ENCODE results near the gene NMBR. TPM values are rescaled to one million over a fixed set of nuclear protein-coding genes. Genes with fewer than 3 reads are reported as not detected.

NMBR gene
- total and polyA plus RNA-seq, 2 of the 8 experiments (the other 6 are each of a cell fraction or from before 2014, with no cell fraction given): 0.08 TPM; not detected in 1

GRCh38 chr6:142112451-142113061 lies 34.4 kb downstream of the NMBR start:
- Histone ChIP-seq H3K27ac (ENCODE audit: low read depth, low read length) (no peak overlapping the region), H3K23me2 (ENCODE audit: low read depth, low read length) (no peaks in the 10 kb centered on the region), H3K27me3 (replicated peaks in 1 of 4; ENCODE audit: control insufficient read depth in 3 of 4, extremely low read depth in 1 of 4, insufficient read depth in 3 of 4, low read length in 3 of 4) (no peaks in the 10 kb centered on the region), H3K4me3 (ENCODE audit: extremely low read depth in 1 of 4, insufficient read depth in 2 of 4, low read depth in 3 of 4, low read length in 4 of 4) (no peak overlapping the region), H3K18ac (ENCODE audit: extremely low read depth, low read length) (no peak overlapping the region), H3K9me3 (ENCODE audit: insufficient read depth in 2 of 2, low read depth in 1 of 2, low read length in 1 of 2) (no peaks in the 10 kb centered on the region), H2BK12ac (ENCODE audit: low read depth, low read length) (no peak overlapping the region), H3K4me2 (ENCODE audit: insufficient read depth in 1 of 2, low read depth in 2 of 2, low read length in 2 of 2) (no peak overlapping the region), H3K14ac (ENCODE audit: insufficient read length) (no peak overlapping the region), H2BK20ac (ENCODE audit: low read length) (no peak overlapping the region), H2AK5ac (ENCODE audit: low read depth, low read length) (no peak overlapping the region), H2BK120ac (replicated peaks; ENCODE audit: low read depth, low read length) (no peak overlapping the region), H4K5ac (ENCODE audit: insufficient read length, low read depth, low read length) (no peak overlapping the region), H3K56ac (replicated peaks; ENCODE audit: insufficient read length, low read depth, low read length) (no peak overlapping the region), H2AFZ (ENCODE audit: low read length) (no peak overlapping the region), H2BK5ac (ENCODE audit: low read depth, low read length) (no peak overlapping the region), H4K8ac (ENCODE audit: extremely low read depth, insufficient read depth, low read length) (no peak overlapping the region), H3K9ac (replicated peaks in 1 of 4; ENCODE audit: extremely low read depth in 1 of 4, low read depth in 3 of 4, low read length in 3 of 4) (no peak overlapping the region), H3K79me1 (ENCODE audit: low read depth, low read length) (no peaks in the 10 kb centered on the region), H3K23ac (ENCODE audit: insufficient read length) (no peak overlapping the region), H4K20me1 (replicated peaks in 1 of 2; ENCODE audit: control insufficient read depth in 1 of 2, insufficient read depth in 2 of 2, low read length in 2 of 2) (no peaks in the 10 kb centered on the region), H2BK15ac (ENCODE audit: low read length) (no peak overlapping the region), H4K91ac (replicated peaks; ENCODE audit: insufficient read length, low read length) (no peak overlapping the region), H3K36me3 (ENCODE audit: control insufficient read depth in 2 of 4, insufficient read depth in 4 of 4, low read length in 3 of 4) (no peaks in the 10 kb centered on the region), H3K4me1 (replicated peaks in 1 of 4; ENCODE audit: control insufficient read depth in 3 of 4, insufficient read depth in 4 of 4, low read length in 3 of 4) (no peaks in the 10 kb centered on the region), H3K4ac (replicated peaks; ENCODE audit: insufficient read length, low read depth, low read length) (no peak overlapping the region), H3K79me2 (ENCODE audit: control insufficient read depth in 1 of 2, insufficient read depth in 2 of 2, low read length in 2 of 2) (no peaks in the 10 kb centered on the region)
- ChIA-PET CTCF (ENCODE audit: partially characterized antibody) (interaction anchor here (0.8 to 3.4 kb wide), 15 partner anchors 10 to 502 kb away, joined by 3 to 25 read pairs (median 4); no protein-coding TSS in a partner anchor), POLR2A (ENCODE audit: partially characterized antibody) (no interaction called here)
- peak in 1 of 2 experiments; percentile 82 for DNase-seq (ENCODE audit: low read depth in 1 of 2, low spot score in 2 of 2)
- TF ChIP-seq SAP30 (IDR thresholded peaks at IDR 0.05; ENCODE audit: insufficient read depth, insufficient replicate concordance, low read length) (no peak), CTCF (IDR thresholded peaks at IDR 0.05; ENCODE audit: control extremely low read depth in 1 of 3, insufficient read depth in 1 of 3, low read depth in 1 of 3, low read length in 3 of 3) (peak in 2 of 3 experiments; percentile 70 to 74; a peak in 3 of 4 replicates), RAD21 (IDR thresholded peaks at IDR 0.05 in 1 of 2, conservative IDR thresholded peaks at IDR 0.05 in 1 of 2; ENCODE audit: low read depth in 2 of 2, low read length in 2 of 2) (peak; percentile 91), CEBPB (IDR thresholded peaks at IDR 0.05; ENCODE audit: low read depth, low read length) (peak; percentile 75)
- 0% methylated on average over 4 of the region's 4 CpGs; no CpG with 5 or more reads in 1 of the 2 experiments for WGBS, 2 experiments (ENCODE audit: extremely low coverage in 1 of 2, insufficient coverage in 1 of 2, insufficient read length in 1 of 2, insufficient replicate concordance in 2 of 2, low coverage in 1 of 2, low lambda C conversion rate in 2 of 2, missing lambda C conversion rate in 1 of 2)
- FAIRE-seq: peak; percentile 82

Measured in H1 (cell line).